Amygdala (tissue), 56 donors: ENCODE results near the gene TBC1D5.
"Not testable (repeated sequence)": the region's sequence is repeated elsewhere in the genome, so short reads cannot be mapped to it uniquely, and the experiment has no call there.

ENCODE experiments used
- DNase-seq, 56 donors: peaks; one replicate each; lab custom pipeline; 2025; lab: John Stamatoyannopoulos, UW

Gene TBC1D5

GRCh38 chr3:17656264-17656663 is 86.2 kb downstream of the TBC1D5 start:
- DNase-seq: no peak

GRCh38 chr3:17655743-17656142 is 86.7 kb downstream of the TBC1D5 start:
- no peak for DNase-seq

GRCh38 chr3:17649748-17650147 is 92.7 kb downstream of the TBC1D5 start:
- not testable (repeated sequence) for DNase-seq

GRCh38 chr3:17648630-17649355 is 93.6 kb downstream of the TBC1D5 start:
- DNase-seq: not testable (repeated sequence)

GRCh38 chr3:17645074-17645698 is 97.2 kb downstream of the TBC1D5 start:
- peak in 10 of 56 donors; percentile 0 to 50 (median 5) for DNase-seq

GRCh38 chr3:17643691-17644090 is 98.7 kb downstream of the TBC1D5 start:
- no peak for DNase-seq

GRCh38 chr3:17642474-17642873 is 100.0 kb downstream of the TBC1D5 start:
- no peak for DNase-seq

- DNase-seq: no peak
Measured at GRCh38 chr3:17640466-17640865, 102.0 kb downstream of the TBC1D5 start.

- no peak for DNase-seq
Measured at GRCh38 chr3:17639765-17640164, 102.7 kb downstream of the TBC1D5 start.

GRCh38 chr3:17639257-17639656 is 103.2 kb downstream of the TBC1D5 start:
- DNase-seq: no peak

GRCh38 chr3:17638356-17638755 is 104.1 kb downstream of the TBC1D5 start:
- no peak for DNase-seq

- not testable (repeated sequence) for DNase-seq
Measured at GRCh38 chr3:17635675-17636074, 106.8 kb downstream of the TBC1D5 start.

- no peak for DNase-seq
Measured at GRCh38 chr3:17634964-17635363, 107.5 kb downstream of the TBC1D5 start.

GRCh38 chr3:17634201-17634600 is 108.2 kb downstream of the TBC1D5 start:
- DNase-seq: no peak

- DNase-seq: no peak
Measured at GRCh38 chr3:17632401-17633100, 109.9 kb downstream of the TBC1D5 start.

- no peak for DNase-seq
Measured at GRCh38 chr3:17631609-17632008, 110.8 kb downstream of the TBC1D5 start.

- no peak for DNase-seq
Measured at GRCh38 chr3:17629400-17629799, 113.0 kb downstream of the TBC1D5 start.

GRCh38 chr3:17626395-17626794 is 116.0 kb downstream of the TBC1D5 start:
- no peak for DNase-seq

GRCh38 chr3:17625133-17625532 is 117.3 kb downstream of the TBC1D5 start:
- DNase-seq: no peak

GRCh38 chr3:17623464-17623863 is 119.0 kb downstream of the TBC1D5 start:
- DNase-seq: peak in 20 of 56 donors; percentile 1 to 60 (median 10)

GRCh38 chr3:17619968-17620367 is 122.5 kb downstream of the TBC1D5 start:
- no peak for DNase-seq

GRCh38 chr3:17613017-17613416 is 129.4 kb downstream of the TBC1D5 start:
- not testable (repeated sequence) for DNase-seq
